Activated CD8-positive, alpha-beta memory T cell treated with anti-CD3 and anti-CD28 coated beads, Interleukin-2, amount 50 U/mL, for 24 hours (primary cell): ENCODE measurements around the gene LEMD2.

Experiments used
- DNase-seq: peaks from one replicate; pipeline ENCODE4 v3.0.0-alpha.2; 2020; ENCODE audit errors: extremely low read depth

Gene LEMD2

DNA sequence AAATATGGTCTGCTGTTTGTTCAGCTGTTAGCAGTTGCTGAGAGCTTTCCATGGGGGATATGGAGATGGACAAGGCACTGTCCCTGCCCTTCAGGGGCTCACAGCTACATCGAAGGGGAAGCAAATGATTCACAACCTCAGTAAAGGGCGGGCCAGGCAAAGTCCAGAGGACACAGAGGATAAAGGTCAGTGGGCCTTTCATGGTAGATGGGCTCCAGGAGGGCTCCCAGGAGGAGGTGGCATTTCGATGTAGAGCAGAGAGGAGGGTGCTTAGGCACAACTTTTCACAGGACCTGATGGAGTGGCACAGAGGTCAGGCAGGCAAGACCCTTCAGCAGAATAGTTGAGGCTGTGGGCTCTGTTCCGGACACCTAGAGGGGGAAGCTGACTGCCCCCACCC, 30.1 kb upstream of the LEMD2 start:
- no peak for DNase-seq

- DNase-seq = no peak
These were observed 29.4 kb upstream of the LEMD2 start for GRCh38 chr6:33818293-33818692.

DNA sequence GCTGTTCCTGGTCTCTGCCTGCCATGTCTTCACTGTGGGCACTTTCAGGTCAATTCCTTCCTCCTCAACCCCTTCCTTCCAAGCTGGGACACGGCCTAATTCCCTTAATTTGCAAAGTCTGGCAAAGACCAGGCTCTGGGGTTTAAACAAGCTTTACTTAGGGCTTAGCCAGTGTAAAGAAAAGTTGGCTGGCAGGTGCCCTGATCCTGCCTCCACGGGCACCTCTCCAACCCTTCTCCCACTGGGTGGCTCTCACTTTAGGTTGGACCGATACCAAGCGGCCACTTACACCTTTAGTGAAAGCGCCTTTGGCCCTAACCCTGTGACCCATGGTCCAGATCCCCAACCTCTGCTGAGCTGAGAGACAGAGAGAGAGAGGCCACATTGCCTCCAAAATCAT, 28.6 kb upstream of the LEMD2 start:
- DNase-seq = no peak

- DNase-seq = no peak
These were observed 28.0 kb upstream of the LEMD2 start for GRCh38 chr6:33816911-33817310.

DNA sequence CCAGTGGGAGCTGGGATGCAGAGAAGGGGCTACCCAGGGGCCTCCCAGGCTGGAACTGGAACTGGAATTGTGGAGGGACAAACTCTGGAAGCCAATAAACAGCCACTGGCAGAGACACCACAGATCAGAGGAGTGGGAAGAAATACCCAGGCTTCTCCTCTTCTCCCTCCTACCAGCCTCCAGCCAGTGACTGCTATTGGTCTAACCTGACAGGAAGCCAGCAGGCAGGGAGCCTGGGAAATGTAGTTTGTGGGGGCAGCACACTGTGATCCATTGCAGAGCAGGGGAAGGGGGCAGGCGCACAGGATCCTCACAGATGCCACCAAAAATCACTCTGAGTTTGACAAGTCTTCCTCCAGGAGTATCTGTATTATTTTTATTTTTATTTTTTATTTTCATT, 26.9 kb upstream of the LEMD2 start:
- DNase-seq = no peak

- no peak for DNase-seq
These were observed 25.4 kb upstream of the LEMD2 start for GRCh38 chr6:33813990-33814985.

DNA sequence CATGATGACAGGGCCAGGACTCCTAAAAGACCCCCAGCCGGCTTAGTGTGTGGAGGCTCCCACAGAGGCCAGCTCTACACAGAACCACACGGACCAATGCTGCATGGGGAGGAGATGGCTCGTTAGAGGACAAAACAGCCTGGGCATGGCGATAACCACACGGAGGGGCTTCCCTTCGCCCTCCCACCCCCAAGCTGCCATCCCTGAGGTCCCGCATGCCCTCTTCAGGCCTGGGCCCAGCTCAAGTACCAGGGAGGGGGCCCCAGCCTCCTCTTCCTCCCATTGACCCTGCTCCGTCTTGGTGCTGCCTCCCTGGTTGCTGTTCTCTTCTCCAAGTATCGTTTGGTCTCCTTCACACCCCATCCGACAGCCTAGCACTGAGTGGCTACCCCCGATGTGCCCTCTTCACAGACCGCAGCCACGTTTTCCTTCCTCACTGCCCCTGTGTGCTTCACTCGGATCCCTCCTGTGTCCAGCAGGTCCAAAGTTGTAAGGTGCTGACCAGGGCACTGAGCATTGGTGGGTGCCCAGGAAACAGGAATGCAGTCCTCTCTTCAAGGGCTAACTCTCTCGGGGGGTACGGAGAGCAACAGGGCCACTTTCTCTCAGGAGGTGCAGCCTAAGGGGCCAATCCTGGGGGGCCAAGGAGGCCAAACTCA, 24.4 kb upstream of the LEMD2 start:
- DNase-seq = no peak

- no peak for DNase-seq
These were observed 23.7 kb upstream of the LEMD2 start for GRCh38 chr6:33812669-33813068.

- no peak for DNase-seq
These were observed 20.7 kb upstream of the LEMD2 start for GRCh38 chr6:33809594-33809993.

DNA sequence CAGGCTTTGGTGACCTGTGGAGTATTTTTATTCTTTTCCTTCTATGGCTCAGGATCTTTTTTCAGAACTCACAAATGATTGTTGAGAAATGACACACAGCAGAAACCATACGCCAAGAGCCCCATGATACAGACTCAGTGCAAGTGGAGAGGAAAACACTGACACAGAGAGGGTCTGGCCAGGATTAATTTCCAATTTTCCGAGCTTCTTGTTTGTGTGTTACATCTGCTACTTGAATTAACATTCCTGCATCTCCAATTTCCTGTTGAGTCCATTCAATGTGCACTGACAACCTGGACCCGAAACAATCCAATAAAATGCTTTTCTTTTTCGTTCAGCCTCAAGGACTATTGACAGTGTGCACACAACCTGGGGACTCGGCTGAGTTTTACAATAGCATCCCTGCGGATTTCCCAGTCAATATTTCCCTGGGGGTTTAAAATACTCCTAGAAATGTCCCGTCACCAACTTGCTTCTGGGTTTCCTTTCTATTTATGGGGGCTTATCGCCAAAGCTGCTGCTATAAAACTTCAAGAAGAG, 19.8 kb upstream of the LEMD2 start:
- no peak for DNase-seq

GRCh38 chr6:33807606-33808005, 18.7 kb upstream of the LEMD2 start:
- no peak for DNase-seq

GRCh38 chr6:33806841-33807240, 17.9 kb upstream of the LEMD2 start:
- no peak for DNase-seq

DNA sequence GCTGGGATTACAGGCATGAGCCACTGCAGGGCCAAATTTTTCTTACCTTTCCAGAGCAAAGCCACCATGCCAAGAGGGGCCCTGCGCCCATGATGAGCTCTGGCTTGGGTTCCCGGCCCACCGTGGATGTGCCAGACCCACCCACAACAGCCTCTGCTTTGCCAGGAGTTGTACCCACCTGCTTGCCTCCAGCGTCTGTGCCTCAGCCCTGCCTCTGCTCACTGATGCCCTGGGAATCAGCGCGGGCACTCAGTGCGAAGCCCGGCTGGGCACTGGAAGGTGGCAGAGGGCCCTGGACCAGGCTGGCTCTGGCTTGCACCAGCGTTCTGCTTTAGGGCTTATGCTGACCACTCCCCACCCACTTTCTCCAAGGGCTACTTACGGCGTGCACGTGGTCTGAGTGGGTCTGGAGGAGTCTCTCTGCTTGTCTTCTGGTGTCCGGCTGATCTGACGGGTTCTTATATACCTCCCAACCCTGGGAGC, 14.7 kb upstream of the LEMD2 start, which contains the start of gene MLN:
MLN (minus strand) TSS at position 433 of the 483 bp plus-strand sequence. CDS start 2,840 bp downstream, outside the sequence.
- no peak for DNase-seq

- DNase-seq = no peak
These were observed 13.4 kb upstream of the LEMD2 start for GRCh38 chr6:33802186-33802958.

DNA sequence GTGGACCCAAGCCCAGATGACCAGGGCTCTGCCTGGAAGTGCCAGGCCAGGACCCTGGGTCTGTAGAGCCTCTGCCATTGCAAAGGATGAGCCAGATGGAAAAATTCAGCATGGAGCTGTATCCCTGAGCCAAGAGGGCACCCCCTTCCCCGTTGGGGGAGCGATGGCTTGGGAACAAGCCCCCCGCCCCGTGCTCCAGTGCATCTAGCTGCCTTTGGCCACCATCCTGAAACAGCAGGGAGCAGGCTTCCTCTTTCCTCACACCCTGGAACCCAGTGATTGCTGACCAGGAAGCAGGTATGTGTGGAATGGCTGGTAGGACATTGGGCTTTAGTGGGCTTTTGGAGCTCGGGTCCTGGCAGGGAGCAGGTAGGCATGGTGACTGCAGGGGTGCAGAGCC, 12.7 kb upstream of the LEMD2 start:
- DNase-seq = no peak

DNA sequence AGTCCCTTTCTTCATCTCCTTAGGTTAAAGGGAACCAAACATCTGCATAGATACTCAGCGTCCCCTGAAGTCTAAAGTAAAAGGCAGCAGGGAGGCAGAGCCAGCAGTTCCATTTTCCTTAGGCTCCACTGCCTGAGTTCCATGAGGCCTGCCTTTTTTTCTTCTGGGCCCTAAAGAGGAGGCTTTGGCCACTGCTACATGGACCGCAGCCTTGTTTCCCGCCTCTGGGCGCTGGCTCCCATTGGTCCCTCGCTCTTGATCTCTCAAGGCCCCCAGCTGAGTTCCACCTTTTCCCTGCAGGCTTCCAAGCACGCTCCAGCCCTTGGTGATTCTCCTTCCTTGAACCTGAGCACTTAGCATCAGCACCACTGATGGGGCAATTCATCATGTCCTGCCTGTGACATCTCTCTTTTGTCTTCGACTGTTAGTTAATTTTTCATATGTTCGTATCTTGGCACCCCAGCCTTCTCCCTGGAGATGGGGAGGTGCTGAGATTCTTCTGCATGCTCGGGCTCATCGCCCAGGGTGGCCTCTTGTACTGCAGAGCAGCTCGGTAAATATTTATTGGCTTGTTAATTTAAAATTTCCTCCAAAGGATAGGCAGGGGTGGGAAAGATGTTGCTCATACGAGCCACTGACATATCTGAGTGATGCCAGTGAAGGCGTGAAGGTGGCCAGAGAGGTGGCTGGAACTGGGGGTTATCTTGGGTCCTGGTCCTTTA, 11.5 kb upstream of the LEMD2 start:
- no peak for DNase-seq

GRCh38 chr6:33799454-33800113, 10.7 kb upstream of the LEMD2 start:
- no peak for DNase-seq

- no peak for DNase-seq
These were observed 9.5 kb upstream of the LEMD2 start for GRCh38 chr6:33798343-33798848.

- DNase-seq = no peak
These were observed 8.9 kb upstream of the LEMD2 start for GRCh38 chr6:33797626-33798342.
